ENCODE results near the gene NAALADL2. TPM values are rescaled to one million over a fixed set of nuclear protein-coding genes. Genes with fewer than 3 reads are reported as not detected.

NAALADL2 gene
- total and polyA plus RNA-seq, 9 of the 15 experiments (the other 6 are each of a cell fraction or from before 2014, with no cell fraction given): 0.29 to 1.1 (median 0.79) TPM; not detected in 1

DNA sequence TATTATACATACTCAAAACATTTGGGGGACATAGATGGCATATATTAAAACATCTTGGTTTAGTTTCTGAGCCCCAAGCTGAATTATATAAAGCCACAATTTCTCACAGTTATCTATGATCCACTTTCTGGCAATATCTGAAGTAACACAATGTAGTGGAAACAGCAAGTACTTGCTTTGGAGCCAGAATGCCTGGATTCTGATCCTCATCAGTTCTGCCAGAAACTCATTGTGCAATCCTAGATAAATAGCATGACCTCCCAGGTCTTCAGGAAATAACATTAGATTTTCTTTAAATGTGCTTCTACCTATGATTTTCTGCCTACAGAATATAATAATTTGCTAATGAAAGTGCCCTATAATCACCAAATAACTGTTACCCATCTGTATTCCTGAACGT is 544.9 kb downstream of the NAALADL2 start (continued):
- TF ChIP-seq, protein P1, sequence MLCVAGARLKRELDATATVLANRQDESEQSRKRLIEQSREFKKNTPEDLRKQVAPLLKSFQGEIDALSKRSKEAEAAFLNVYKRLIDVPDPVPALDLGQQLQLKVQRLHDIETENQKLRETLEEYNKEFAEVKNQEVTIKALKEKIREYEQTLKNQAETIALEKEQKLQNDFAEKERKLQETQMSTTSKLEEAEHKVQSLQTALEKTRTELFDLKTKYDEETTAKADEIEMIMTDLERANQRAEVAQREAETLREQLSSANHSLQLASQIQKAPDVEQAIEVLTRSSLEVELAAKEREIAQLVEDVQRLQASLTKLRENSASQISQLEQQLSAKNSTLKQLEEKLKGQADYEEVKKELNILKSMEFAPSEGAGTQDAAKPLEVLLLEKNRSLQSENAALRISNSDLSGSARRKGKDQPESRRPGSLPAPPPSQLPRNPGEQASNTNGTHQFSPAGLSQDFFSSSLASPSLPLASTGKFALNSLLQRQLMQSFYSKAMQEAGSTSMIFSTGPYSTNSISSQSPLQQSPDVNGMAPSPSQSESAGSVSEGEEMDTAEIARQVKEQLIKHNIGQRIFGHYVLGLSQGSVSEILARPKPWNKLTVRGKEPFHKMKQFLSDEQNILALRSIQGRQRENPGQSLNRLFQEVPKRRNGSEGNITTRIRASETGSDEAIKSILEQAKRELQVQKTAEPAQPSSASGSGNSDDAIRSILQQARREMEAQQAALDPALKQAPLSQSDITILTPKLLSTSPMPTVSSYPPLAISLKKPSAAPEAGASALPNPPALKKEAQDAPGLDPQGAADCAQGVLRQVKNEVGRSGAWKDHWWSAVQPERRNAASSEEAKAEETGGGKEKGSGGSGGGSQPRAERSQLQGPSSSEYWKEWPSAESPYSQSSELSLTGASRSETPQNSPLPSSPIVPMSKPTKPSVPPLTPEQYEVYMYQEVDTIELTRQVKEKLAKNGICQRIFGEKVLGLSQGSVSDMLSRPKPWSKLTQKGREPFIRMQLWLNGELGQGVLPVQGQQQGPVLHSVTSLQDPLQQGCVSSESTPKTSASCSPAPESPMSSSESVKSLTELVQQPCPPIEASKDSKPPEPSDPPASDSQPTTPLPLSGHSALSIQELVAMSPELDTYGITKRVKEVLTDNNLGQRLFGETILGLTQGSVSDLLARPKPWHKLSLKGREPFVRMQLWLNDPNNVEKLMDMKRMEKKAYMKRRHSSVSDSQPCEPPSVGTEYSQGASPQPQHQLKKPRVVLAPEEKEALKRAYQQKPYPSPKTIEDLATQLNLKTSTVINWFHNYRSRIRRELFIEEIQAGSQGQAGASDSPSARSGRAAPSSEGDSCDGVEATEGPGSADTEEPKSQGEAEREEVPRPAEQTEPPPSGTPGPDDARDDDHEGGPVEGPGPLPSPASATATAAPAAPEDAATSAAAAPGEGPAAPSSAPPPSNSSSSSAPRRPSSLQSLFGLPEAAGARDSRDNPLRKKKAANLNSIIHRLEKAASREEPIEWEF (CRISPR knock-in tag; IDR thresholded peaks at IDR 0.05): no peak
- no peak for TF ChIP-seq STAG1 (CRISPR knock-in tag; IDR thresholded peaks at IDR 0.05; ENCODE audit: borderline replicate concordance)

DNA sequence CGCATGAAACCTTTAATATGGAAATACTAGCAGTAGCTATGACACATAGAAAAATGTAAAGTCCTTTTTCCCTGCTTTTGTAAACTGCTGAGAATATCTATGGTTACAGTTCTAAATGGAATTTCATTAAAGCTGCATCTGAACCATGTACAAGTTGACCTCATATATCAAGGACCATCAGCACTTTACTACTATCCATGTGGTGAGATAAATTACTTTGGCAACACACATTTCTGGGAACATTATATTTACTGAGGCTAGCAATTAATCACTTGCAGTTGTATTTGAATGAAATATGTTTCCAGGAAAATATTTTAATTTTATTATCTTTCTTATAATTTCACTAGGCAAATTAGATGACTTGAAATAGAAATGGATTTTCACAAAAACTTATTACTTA is 545.5 kb downstream of the NAALADL2 start:
- Histone ChIP-seq H3K9me3 (replicated peaks; ENCODE audit: control insufficient read depth, insufficient read depth, low read depth, low read length) (no peaks in the 10 kb centered on the region), H4K20me1 (replicated peaks; ENCODE audit: control insufficient read depth, insufficient read depth, low read length) (no peaks in the 10 kb centered on the region), H3K4me1 (replicated peaks in 1 of 2; ENCODE audit: control insufficient read depth in 2 of 2, insufficient read depth in 2 of 2, low read length in 2 of 2) (no peaks in the 10 kb centered on the region), H3K36me3 (ENCODE audit: control insufficient read depth, insufficient read depth, low read length) (no peaks in the 10 kb centered on the region), H2AFZ (ENCODE audit: low read depth, low read length) (no peak overlapping the region), H3K4me2 (ENCODE audit: insufficient read depth, low read length) (no peak overlapping the region), H3K9me1 (ENCODE audit: control insufficient read depth, insufficient read depth, low read length) (no peaks in the 10 kb centered on the region), H3K9ac (ENCODE audit: insufficient read depth in 1 of 2, low read depth in 2 of 2, low read length in 2 of 2) (no peak overlapping the region), H3K27me3 (ENCODE audit: control insufficient read depth in 2 of 2, insufficient read depth in 2 of 2, low read length in 2 of 2) (no peaks in the 10 kb centered on the region), H3K27ac (ENCODE audit: extremely low read depth, low read depth, low read length) (no peak overlapping the region), H3K4me3 (no peak overlapping the region), H3K79me2 (ENCODE audit: control insufficient read depth, insufficient read depth, low read length) (no peaks in the 10 kb centered on the region)
- FAIRE-seq (no peak), ATAC-seq (no peak), DNase-seq (ENCODE audit: extremely low read depth in 1 of 4, low spot score in 3 of 4) (no peak)
- 0% methylated on average over 1 of the region's 1 CpG for WGBS (ENCODE audit: insufficient coverage, low coverage, missing lambda C conversion rate)
- BruUV-seq (replicated peaks): no TSS peak
- in situ Hi-C loops (cut with MboI): no loop called here
- ChIA-PET POLR2A (no interaction called here), CTCF (ENCODE audit: low intra/inter-chr PET ratio) (no interaction called here)
- intact Hi-C loops (cut with micrococcal nuclease): no loop called here
- TF ChIP-seq STAG1 (CRISPR knock-in tag; IDR thresholded peaks at IDR 0.05; ENCODE audit: borderline replicate concordance) (no peak), YY1 (IDR thresholded peaks at IDR 0.05; ENCODE audit: borderline replicate concordance in 1 of 3, control insufficient read depth in 1 of 3, extremely low read depth in 1 of 3, insufficient read depth in 3 of 3, insufficient read length in 1 of 3, insufficient replicate concordance in 2 of 3, low read depth in 1 of 3, low read length in 2 of 3) (no peak)
- TF ChIP-seq, protein P2, sequence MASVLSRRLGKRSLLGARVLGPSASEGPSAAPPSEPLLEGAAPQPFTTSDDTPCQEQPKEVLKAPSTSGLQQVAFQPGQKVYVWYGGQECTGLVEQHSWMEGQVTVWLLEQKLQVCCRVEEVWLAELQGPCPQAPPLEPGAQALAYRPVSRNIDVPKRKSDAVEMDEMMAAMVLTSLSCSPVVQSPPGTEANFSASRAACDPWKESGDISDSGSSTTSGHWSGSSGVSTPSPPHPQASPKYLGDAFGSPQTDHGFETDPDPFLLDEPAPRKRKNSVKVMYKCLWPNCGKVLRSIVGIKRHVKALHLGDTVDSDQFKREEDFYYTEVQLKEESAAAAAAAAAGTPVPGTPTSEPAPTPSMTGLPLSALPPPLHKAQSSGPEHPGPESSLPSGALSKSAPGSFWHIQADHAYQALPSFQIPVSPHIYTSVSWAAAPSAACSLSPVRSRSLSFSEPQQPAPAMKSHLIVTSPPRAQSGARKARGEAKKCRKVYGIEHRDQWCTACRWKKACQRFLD (CRISPR knock-in tag; IDR thresholded peaks at IDR 0.05): no peak
